ENCODE data around the gene CDK14. TPM values are rescaled to one million over a fixed set of nuclear protein-coding genes. Genes with fewer than 3 reads are reported as not detected.

CDK14 gene
- total RNA-seq, 1 experiment from 2014 or later = 57.9 TPM

GRCh38 chr7:90752051-90752450, 155.9 kb downstream of the CDK14 start (continued):
- TF ChIP-seq FOXP4 (CRISPR knock-in tag; IDR thresholded peaks at IDR 0.05) (no peak), CREM (CRISPR knock-in tag; IDR thresholded peaks at IDR 0.05) (no peak), MYBL2 (CRISPR knock-in tag; IDR thresholded peaks at IDR 0.05) (no peak), TEAD4 (CRISPR knock-in tag; IDR thresholded peaks at IDR 0.05) (no peak), MLX (CRISPR knock-in tag; IDR thresholded peaks at IDR 0.05) (no peak), NR3C1 (CRISPR knock-in tag; conservative IDR thresholded peaks at IDR 0.05; ENCODE audit: low read depth) (no peak), RELA (CRISPR knock-in tag; IDR thresholded peaks at IDR 0.05; ENCODE audit: borderline replicate concordance) (no peak), NFE2L1 (CRISPR knock-in tag; IDR thresholded peaks at IDR 0.05) (no peak), FOXJ3 (CRISPR knock-in tag; IDR thresholded peaks at IDR 0.05; ENCODE audit: borderline replicate concordance) (no peak), ZSCAN18 (CRISPR knock-in tag; IDR thresholded peaks at IDR 0.05) (no peak), CTCF (IDR thresholded peaks at IDR 0.05) (no peak), FOXK1 (CRISPR knock-in tag; IDR thresholded peaks at IDR 0.05) (no peak)

GRCh38 chr7:90755041-90755440, 158.9 kb downstream of the CDK14 start:
- no peak overlapping the region for H3K27ac Mint-ChIP-seq
- peaks cover 4% of the 10 kb centered on the region; the same call in 1 of the 2 replicates for H3K4me1 Mint-ChIP-seq
- no peaks in the 10 kb centered on the region for H3K36me3 Mint-ChIP-seq
- DNase-seq (ENCODE audit: low spot score) (no peak), ATAC-seq (no peak)
- H3K4me3 Mint-ChIP-seq = no peak overlapping the region
- ChIA-PET CTCF (no interaction called here), POLR2A (no interaction called here)
- H3K27me3 Mint-ChIP-seq (ENCODE audit: low read depth) = no peaks in the 10 kb centered on the region
- H3K9me3 Mint-ChIP-seq = no peaks in the 10 kb centered on the region
- TF ChIP-seq STAT6 (CRISPR knock-in tag; conservative IDR thresholded peaks at IDR 0.05; ENCODE audit: low read depth) (no peak), JAZF1 (CRISPR knock-in tag; IDR thresholded peaks at IDR 0.05) (no peak), EMX1 (CRISPR knock-in tag; IDR thresholded peaks at IDR 0.05) (no peak), HMGA2 (CRISPR knock-in tag; IDR thresholded peaks at IDR 0.05) (no peak), NFE2L1 (CRISPR knock-in tag; IDR thresholded peaks at IDR 0.05) (no peak), ETV6 (CRISPR knock-in tag; IDR thresholded peaks at IDR 0.05) (no peak), NR1H2 (CRISPR knock-in tag; IDR thresholded peaks at IDR 0.05) (no peak), FOXP1 (CRISPR knock-in tag; IDR thresholded peaks at IDR 0.05; ENCODE audit: borderline replicate concordance) (no peak), E2F1 (CRISPR knock-in tag; IDR thresholded peaks at IDR 0.05) (no peak), IRF1 (CRISPR knock-in tag; IDR thresholded peaks at IDR 0.05) (no peak), ATF1 (CRISPR knock-in tag; IDR thresholded peaks at IDR 0.05) (no peak), NR2C2 (CRISPR knock-in tag; IDR thresholded peaks at IDR 0.05) (no peak)
